Dermis lymphatic vessel endothelial cell (primary cell): ENCODE measurements around the gene RGS3. TPM values are rescaled to one million over a fixed set of nuclear protein-coding genes. Genes with fewer than 3 reads are reported as not detected.

Experiments
- total RNA-seq: library from RNA; depleted of rRNA; stranded (reverse); fragments of >200 nt; gene quantifications from 2 replicates; pipeline ENCODE4 v1.2.1, GENCODE V29; 2014

The RGS3 gene
- 146 and 222 TPM in 2 replicates for total RNA-seq

DNA sequence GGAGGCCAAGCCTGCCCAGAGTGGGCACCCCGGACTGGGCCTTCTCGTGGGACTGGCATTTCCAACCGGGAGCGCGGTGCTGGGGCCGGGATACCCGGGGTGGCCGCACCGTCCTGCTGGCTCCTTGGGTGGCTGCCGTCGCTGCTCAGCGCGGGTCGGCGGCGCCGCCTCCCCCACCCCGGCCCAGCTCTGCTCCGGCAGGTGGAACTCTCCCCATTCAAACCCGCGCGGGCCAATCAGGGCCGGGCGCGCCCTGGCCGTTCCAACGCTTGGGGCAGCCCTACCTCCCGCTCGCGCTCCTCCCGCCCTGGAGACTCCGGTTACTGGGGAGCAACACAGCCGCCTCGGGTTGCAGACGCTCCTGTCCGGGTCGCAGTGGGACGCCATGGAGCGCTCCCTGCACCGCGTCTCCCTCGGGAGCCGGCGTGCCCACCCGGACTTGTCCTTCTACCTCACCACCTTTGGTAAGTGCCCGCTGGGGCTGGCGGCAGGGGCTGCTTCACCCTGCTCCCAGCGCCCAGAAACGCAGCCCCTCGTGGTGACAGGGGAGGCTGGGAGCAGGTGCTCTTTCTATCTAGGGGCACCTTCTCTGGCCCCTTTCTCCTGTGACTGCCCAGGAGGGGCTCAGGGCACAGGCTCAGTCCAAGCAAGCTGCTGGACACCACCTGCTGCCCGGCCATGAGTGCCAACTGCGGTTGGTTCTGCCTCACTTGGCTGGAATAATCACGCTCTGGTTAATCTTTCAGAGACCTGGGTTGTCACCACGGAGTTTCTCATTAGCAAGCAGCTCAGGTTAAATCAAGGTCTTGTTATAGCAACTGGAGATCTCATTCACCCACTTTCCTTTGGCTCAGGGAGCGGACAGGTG lies at the start of gene RGS3:
Gene RGS3 (plus strand): TSS at position 310 of the 868 bp plus-strand sequence. CDS start 76 bp downstream, at position 386.

Other genes starting within 250 kb of the RGS3 start
- 16.1 and 16.5 TPM in 2 replicates for gene FKBP15, start 242.4 kb upstream of the RGS3 start, total RNA-seq
- gene SLC31A1, start 242.2 kb upstream of the RGS3 start, total RNA-seq = 12.6 and 13.2 TPM in 2 replicates
- gene CDC26, start 188.2 kb upstream of the RGS3 start, total RNA-seq = 33.2 and 41.1 TPM in 2 replicates
- gene PRPF4, start 188.1 kb upstream of the RGS3 start, total RNA-seq = 14.8 and 21.7 TPM in 2 replicates
- not detected in 2 replicates for gene RNF183, start 160.4 kb upstream of the RGS3 start, total RNA-seq
- 0.52 and 0.54 TPM in 2 replicates for gene WDR31, start 123.5 kb upstream of the RGS3 start, total RNA-seq
- gene BSPRY, start 114.2 kb upstream of the RGS3 start, total RNA-seq = not detected in 2 replicates
- 7.0 and 8.1 TPM in 2 replicates for gene HDHD3, start 86.7 kb upstream of the RGS3 start, total RNA-seq
- 11.8 and 12.1 TPM in 2 replicates for gene ALAD, start 62.4 kb upstream of the RGS3 start, total RNA-seq
- 26.4 and 38.2 TPM in 2 replicates for gene POLE3, start 53.1 kb upstream of the RGS3 start, total RNA-seq
- 0.34 and 0.43 TPM in 2 replicates for gene C9orf43, start 53.0 kb upstream of the RGS3 start, total RNA-seq